GM19463 (cell line): ENCODE measurements around the gene CHD3.

Experiments
- ATAC-seq: cut with Tn5 transposase; IDR thresholded peaks from one replicate; pipeline ENCODE4 v1.9.1; 2021; ENCODE audit warnings: mild to moderate bottlenecking, moderate library complexity; ENCODE audit not compliant: unreplicated experiment

Gene CHD3

GRCh38 chr17:7893187-7893880 is 4.7 kb downstream of the CHD3 start:
- ATAC-seq, result no peak

GRCh38 chr17:7894226-7894625 is 5.6 kb downstream of the CHD3 start:
- no peak for ATAC-seq

- no peak for ATAC-seq
Measured at GRCh38 chr17:7894866-7895265, 6.3 kb downstream of the CHD3 start.

GRCh38 chr17:7897090-7897489 is 8.5 kb downstream of the CHD3 start:
- ATAC-seq, result no peak

GRCh38 chr17:7897773-7898172 is 9.2 kb downstream of the CHD3 start:
- ATAC-seq, result no peak

GRCh38 chr17:7903154-7904103 is 14.8 kb downstream of the CHD3 start:
- ATAC-seq, result no peak

- ATAC-seq, result no peak
Measured at GRCh38 chr17:7909089-7909488, 20.5 kb downstream of the CHD3 start.

- ATAC-seq, result no peak
Measured at GRCh38 chr17:7910281-7910680, 21.7 kb downstream of the CHD3 start.

- ATAC-seq, result no peak
Measured at GRCh38 chr17:7910711-7911110, 22.1 kb downstream of the CHD3 start.

GRCh38 chr17:7911116-7911515 is 22.5 kb downstream of the CHD3 start:
- no peak for ATAC-seq

GRCh38 chr17:7912927-7913524 is 24.4 kb downstream of the CHD3 start:
- no peak for ATAC-seq

GRCh38 chr17:7915179-7915610 is 26.6 kb downstream of the CHD3 start:
- no peak for ATAC-seq

- peak; percentile 81 for ATAC-seq
Measured at GRCh38 chr17:7915611-7916384, 27.2 kb downstream of the CHD3 start, which contains the start of gene RNF227. TSS of gene RNF227 (minus strand) at chr17:7916289. CDS start at chr17:7916195, 94 bp downstream.

GRCh38 chr17:7916385-7916682 is 27.7 kb downstream of the CHD3 start:
- no peak for ATAC-seq

GRCh38 chr17:7916808-7917207 is 28.2 kb downstream of the CHD3 start:
- ATAC-seq, result no peak

- ATAC-seq, result no peak
Measured at GRCh38 chr17:7922269-7922844, 33.8 kb downstream of the CHD3 start.

GRCh38 chr17:7922845-7923628 is 34.4 kb downstream of the CHD3 start:
- no peak for ATAC-seq

GRCh38 chr17:7927596-7927995 is 39.0 kb downstream of the CHD3 start:
- ATAC-seq, result no peak

GRCh38 chr17:7929158-7930023 is 40.8 kb downstream of the CHD3 start, which contains the start of gene KCNAB3:
TSS of gene KCNAB3 (minus strand) at chr17:7929856. CDS start at chr17:7929435, 421 bp downstream.
- no peak for ATAC-seq
